H9 (cell line): ENCODE measurements around the gene ANKRD42. TPM values are rescaled to one million over a fixed set of nuclear protein-coding genes. Genes with fewer than 3 reads are reported as not detected.

ENCODE experiments used
- DNase-seq: peaks from one replicate; pipeline ENCODE4 v3.0.0-alpha.2; 2017
- H2AFZ ChIP-seq: one replicate; pipeline ENCODE4 v1.6.1; 2013; ENCODE audit warnings: mild to moderate bottlenecking, low read length, control low read depth, moderate library complexity
- H2AK5ac ChIP-seq: 2 replicates; pipeline ENCODE4 v1.6.1; 2013; ENCODE audit warnings: low read length, control low read depth, mixed read lengths; ENCODE audit not compliant: insufficient read length
- H2BK120ac ChIP-seq: one replicate; pipeline ENCODE4 v1.6.1; 2013; ENCODE audit warnings: low read depth, mild to moderate bottlenecking, low read length, control low read depth, inconsistent platforms; ENCODE audit not compliant: poor library complexity, severe bottlenecking
- H2BK12ac ChIP-seq: 2 replicates; pipeline ENCODE4 v1.6.1; 2013; ENCODE audit warnings: low read length, control low read depth, mixed read lengths, low read depth; ENCODE audit not compliant: insufficient read length
- H2BK15ac ChIP-seq: 2 replicates; pipeline ENCODE4 v1.6.1; 2013; ENCODE audit warnings: low read depth, low read length, control low read depth
- H2BK20ac ChIP-seq: one replicate; pipeline ENCODE4 v1.6.1; 2013; ENCODE audit warnings: low read depth, mild to moderate bottlenecking, low read length, control low read depth, inconsistent platforms; ENCODE audit not compliant: poor library complexity, severe bottlenecking
- H2BK5ac ChIP-seq: 2 replicates; pipeline ENCODE4 v1.6.1; 2013; ENCODE audit warnings: low read length, control low read depth, mixed read lengths; ENCODE audit not compliant: insufficient read length
- H3K14ac ChIP-seq: 2 replicates; pipeline ENCODE4 v1.6.1; 2013; ENCODE audit warnings: low read length, control low read depth; ENCODE audit not compliant: insufficient read depth
- H3K18ac ChIP-seq: 2 replicates; pipeline ENCODE4 v1.6.1; 2013; ENCODE audit warnings: low read depth, mild to moderate bottlenecking, mixed read lengths, low read length, control low read depth; ENCODE audit not compliant: insufficient read length
- H3K23ac ChIP-seq: 2 replicates; pipeline ENCODE4 v1.6.1; 2013; ENCODE audit warnings: low read length, control low read depth, mixed read lengths, low read depth; ENCODE audit not compliant: insufficient read length
- H3K23me2 ChIP-seq: 2 replicates; pipeline ENCODE4 v1.6.1; 2013; ENCODE audit warnings: low read depth, mild to moderate bottlenecking, mixed read lengths, low read length, control low read depth; ENCODE audit not compliant: insufficient read length, poor library complexity, severe bottlenecking
- H3K27ac ChIP-seq: 2 replicates; pipeline ENCODE4 v1.5.1; 2013; ENCODE audit warnings: low read length, control low read depth, mixed read lengths, low read depth; ENCODE audit not compliant: insufficient read length
- H3K27me3 ChIP-seq: 2 replicates; pipeline ENCODE4 v1.6.1; 2013; ENCODE audit warnings: low read length, control low read depth, inconsistent platforms; ENCODE audit not compliant: insufficient read depth
- H3K4ac ChIP-seq: 2 replicates; pipeline ENCODE4 v1.6.1; 2013; ENCODE audit warnings: low read depth, mild to moderate bottlenecking, control low read depth, inconsistent platforms, low read length, moderate library complexity
- H3K4me1 ChIP-seq: 2 replicates; pipeline ENCODE4 v1.6.1; 2013; ENCODE audit warnings: low read length, control low read depth, inconsistent platforms; ENCODE audit not compliant: insufficient read depth
- H3K4me2 ChIP-seq: 2 replicates; pipeline ENCODE4 v1.6.1; 2013; ENCODE audit warnings: low read length, control low read depth, mixed read lengths; ENCODE audit not compliant: insufficient read length, insufficient read depth
- H3K56ac ChIP-seq: 2 replicates; pipeline ENCODE4 v1.6.1; 2013; ENCODE audit warnings: low read depth, mild to moderate bottlenecking, mixed read lengths, low read length, control low read depth; ENCODE audit not compliant: insufficient read length
- H3K79me1 ChIP-seq: 2 replicates; pipeline ENCODE4 v1.6.1; 2013; ENCODE audit warnings: low read depth, mild to moderate bottlenecking, moderate library complexity, low read length, control low read depth, inconsistent platforms; ENCODE audit not compliant: insufficient read depth, poor library complexity, severe bottlenecking
- H3K79me2 ChIP-seq: 2 replicates; pipeline ENCODE4 v1.6.1; 2013; ENCODE audit warnings: low read length, control low read depth, inconsistent platforms; ENCODE audit not compliant: insufficient read depth
- H3K9ac ChIP-seq: 2 replicates; pipeline ENCODE4 v1.6.1; 2013; ENCODE audit warnings: low read length, control low read depth, mixed read lengths; ENCODE audit not compliant: insufficient read length; ENCODE audit errors: extremely low read depth
- H3K9me3 ChIP-seq: one replicate; pipeline ENCODE4 v1.6.1; 2013; ENCODE audit warnings: low read depth, low read length, inconsistent platforms; ENCODE audit not compliant: control insufficient read depth
- H3T11ph ChIP-seq: one replicate; pipeline ENCODE4 v1.6.1; 2013; ENCODE audit warnings: mild to moderate bottlenecking, low read length, control low read depth, inconsistent platforms
- H4K20me1 ChIP-seq: one replicate; pipeline ENCODE4 v1.6.1; 2013; ENCODE audit not compliant: control insufficient read depth, insufficient read length, insufficient read depth
- H4K5ac ChIP-seq: 2 replicates; pipeline ENCODE4 v1.6.1; 2013; ENCODE audit warnings: low read depth, mild to moderate bottlenecking, mixed read lengths, low read length, control low read depth; ENCODE audit not compliant: insufficient read length
- H4K8ac ChIP-seq: replicated peaks from 2 replicates; pipeline ENCODE4 v1.6.1; 2013; ENCODE audit warnings: low read length, control low read depth, mixed read lengths, low read depth; ENCODE audit not compliant: insufficient read length
- H4K91ac ChIP-seq: 2 replicates; pipeline ENCODE4 v1.6.1; 2013; ENCODE audit warnings: low read depth, mild to moderate bottlenecking, moderate library complexity, mixed read lengths, low read length, control low read depth; ENCODE audit not compliant: insufficient read length
- H3K27ac Mint-ChIP-seq, 3 experiments: 2 replicates in 2 of 3; 3 replicates in 1 of 3; pipeline ENCODE4 v1.8.0; 2020 to 2021; ENCODE audit warnings: mixed read lengths in 3 of 3, mild to moderate bottlenecking in 1 of 3, moderate library complexity in 1 of 3
- H3K27me3 Mint-ChIP-seq: 2 replicates; pipeline ENCODE4 v1.8.0; 2021; ENCODE audit warnings: low read depth, mild to moderate bottlenecking, moderate library complexity, mixed read lengths
- H3K36me3 Mint-ChIP-seq, 3 experiments: 2 replicates in 2 of 3; 3 replicates in 1 of 3; pipeline ENCODE4 v1.8.0; 2020 to 2021; ENCODE audit warnings: low read depth in 3 of 3, mixed read lengths in 3 of 3; ENCODE audit not compliant: insufficient read depth in 1 of 3
- H3K4me1 Mint-ChIP-seq, 2 experiments: 2 replicates each; pipeline ENCODE4 v1.8.0; 2020; ENCODE audit warnings: mixed read lengths in 2 of 2
- H3K4me3 Mint-ChIP-seq, 2 experiments: 2 replicates in 1 of 2; 3 replicates in 1 of 2; pipeline ENCODE4 v1.8.0; 2020 to 2021; ENCODE audit warnings: mild to moderate bottlenecking in 2 of 2, mixed read lengths in 2 of 2, moderate library complexity in 1 of 2
- H3K9me3 Mint-ChIP-seq, 2 experiments: 2 replicates in 1 of 2; 3 replicates in 1 of 2; pipeline ENCODE4 v1.8.0; 2020; ENCODE audit warnings: mild to moderate bottlenecking in 2 of 2, mixed read lengths in 2 of 2, moderate library complexity in 1 of 2
- CTCF ChIP-seq: fragments of 200-600 bp; sonication (generic); conservative IDR thresholded peaks from 3 replicates; pipeline ENCODE4 v1.8.0; 2021; ENCODE audit warnings: antibody characterized with exemption, mild to moderate bottlenecking
- WGBS: extraction: QIAGEN DNeasy Blood & Tissue Kit; methylation state at CpG from one replicate; pipeline ENCODE4 v1.1.7; 2013; ENCODE audit warnings: missing lambda C conversion rate, low lambda C conversion rate, mixed read lengths; ENCODE audit not compliant: insufficient read length; ENCODE audit errors: extremely low coverage; 5-methylcytosine and 5-hydroxymethylcytosine counted together
- total RNA-seq: library from RNA; stranded (reverse); gene quantifications from 2 replicates; pipeline ENCODE4 v1.2.1, GENCODE V29; 2021

The ANKRD42 gene
- total RNA-seq, 1 experiment from 2014 or later, result 4.9 TPM

DNA sequence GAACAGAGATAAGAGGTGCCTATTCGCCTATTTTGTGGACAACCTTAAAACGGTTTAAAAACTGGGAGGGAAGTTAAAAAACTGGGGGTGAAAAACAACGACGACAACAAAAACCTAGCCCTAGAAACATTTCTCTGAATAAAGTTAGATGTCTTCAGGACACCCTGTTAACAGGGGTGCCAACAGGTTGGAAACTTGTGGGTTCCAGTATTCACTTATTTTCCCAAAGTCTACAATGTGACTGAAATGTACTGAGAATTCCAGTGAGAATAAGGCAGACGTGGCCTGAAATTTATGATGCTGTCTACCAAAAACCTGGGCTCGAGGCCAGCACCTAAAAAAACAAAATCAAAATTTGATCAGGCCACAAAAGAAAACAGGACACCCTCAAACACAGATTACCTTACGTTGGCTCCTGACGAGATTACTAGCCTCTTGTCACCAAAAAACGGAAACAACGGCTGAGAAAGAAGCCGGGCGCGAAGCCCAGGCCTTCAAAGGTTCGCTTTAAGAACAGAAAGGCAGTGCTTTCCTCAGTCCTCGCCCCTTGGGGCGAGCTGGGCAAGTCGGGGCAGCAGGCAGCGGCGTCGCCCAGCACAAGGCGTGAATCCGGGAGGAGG is 91.7 kb downstream of the ANKRD42 start:
- no peaks in the 10 kb centered on the region for H3K79me1 ChIP-seq
- no peak for DNase-seq
- no peaks in the 10 kb centered on the region for H3K4me1 ChIP-seq
- Mint-ChIP-seq H3K9me3 (no peaks in the 10 kb centered on the region; a peak in 1 of 5 replicates), H3K27ac (peak overlapping the region; percentile 56 to 99 (median 99)), H3K36me3 (peaks cover 0 to 3% (median 0%) of the 10 kb centered on the region in 3 experiments; a peak in 3 of 7 replicates), H3K4me1 (peaks cover 14 to 20% of the 10 kb centered on the region in 2 experiments), H3K27me3 (no peaks in the 10 kb centered on the region), H3K4me3 (peak overlapping the region; percentile 97)
- H3K14ac ChIP-seq, result 0 out of 2 replicates have a peak overlapping the region, but pooled peaks have one; percentile 46
- no peak overlapping the region for H3T11ph ChIP-seq
- peaks cover 5% of the 10 kb centered on the region for H3K23me2 ChIP-seq
- no peak overlapping the region for H3K56ac ChIP-seq
- no peak overlapping the region for H2AFZ ChIP-seq
- H3K79me2 ChIP-seq, result peaks cover 4% of the 10 kb centered on the region; the same call in 1 of the 2 replicates
- H3K9ac ChIP-seq, result peak overlapping the region; percentile 78
- no peaks in the 10 kb centered on the region for H3K27me3 ChIP-seq
- H3K27ac ChIP-seq, result no peak overlapping the region
- no peak overlapping the region for H3K4ac ChIP-seq
- no peak overlapping the region for H2AK5ac ChIP-seq
- H2BK12ac ChIP-seq, result no peak overlapping the region
- H3K9me3 ChIP-seq, result no peaks in the 10 kb centered on the region
- no peak overlapping the region for H3K23ac ChIP-seq
- H2BK5ac ChIP-seq, result no peak overlapping the region
- H3K18ac ChIP-seq, result peak overlapping the region; percentile 28
- TF ChIP-seq CTCF, result no peak
- no CpG with 5 or more reads among the region's 22 CpGs for WGBS
- H2BK20ac ChIP-seq, result no peak overlapping the region
- no peak overlapping the region for H2BK15ac ChIP-seq
- no peaks in the 10 kb centered on the region for H4K20me1 ChIP-seq
- H4K91ac ChIP-seq, result no peak overlapping the region
- H4K5ac ChIP-seq, result no peak overlapping the region
- peak overlapping the region; percentile 99 for H3K4me2 ChIP-seq
- no peak overlapping the region for H4K8ac ChIP-seq
- H2BK120ac ChIP-seq, result no peak overlapping the region
